Left lobe of liver (tissue), 2 donors: ENCODE results near the gene TTLL6. TPM values are rescaled to one million over a fixed set of nuclear protein-coding genes. Genes with fewer than 3 reads are reported as not detected.

Source experiments
- ATAC-seq: fragments of 200-7000 bp; cut with Tn5 transposase; one replicate; pipeline ENCODE4 v1.9.1; 2020; ENCODE audit warnings: mild to moderate bottlenecking, moderate library complexity
- DNase-seq: peaks from one replicate; pipeline ENCODE4 v3.0.0-alpha.2; 2020; ENCODE audit warnings: low spot score
- total RNA-seq: library from RNA; stranded (reverse); gene quantifications from one replicate; pipeline ENCODE4 v1.2.1, GENCODE V29; 2021
- donor health status: DM: no; HTN: no; CAD: no; lungs with moderate emphysema.
- donor health status: DM: no; HTN: yes; CAD: no.

Gene TTLL6
- total RNA-seq, 1 donor from 2014 or later, result not detected

GRCh38 chr17:48745381-48746275, 71.4 kb downstream of the TTLL6 start:
- ATAC-seq, result no peak
- DNase-seq, result no peak

DNA sequence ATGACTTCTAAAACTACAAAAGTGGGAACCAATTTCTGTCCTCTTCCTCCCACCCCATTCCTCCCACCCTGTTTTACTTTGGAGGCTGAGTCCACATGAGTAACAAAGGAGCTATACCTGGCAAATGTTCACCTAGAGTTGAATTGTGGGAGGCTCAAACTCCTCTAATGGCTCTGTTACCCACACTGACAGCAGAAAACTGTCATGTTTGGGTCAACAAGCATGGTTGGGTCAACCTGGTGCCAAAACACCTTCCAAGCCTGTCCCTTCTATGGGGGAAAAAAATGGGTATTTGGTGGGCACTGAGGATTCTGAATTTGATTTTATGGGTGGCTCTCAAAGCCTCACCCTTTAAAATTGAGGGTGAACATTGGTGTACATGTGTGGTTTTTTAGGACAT, 76.5 kb downstream of the TTLL6 start:
- no peak for ATAC-seq
- no peak for DNase-seq

DNA sequence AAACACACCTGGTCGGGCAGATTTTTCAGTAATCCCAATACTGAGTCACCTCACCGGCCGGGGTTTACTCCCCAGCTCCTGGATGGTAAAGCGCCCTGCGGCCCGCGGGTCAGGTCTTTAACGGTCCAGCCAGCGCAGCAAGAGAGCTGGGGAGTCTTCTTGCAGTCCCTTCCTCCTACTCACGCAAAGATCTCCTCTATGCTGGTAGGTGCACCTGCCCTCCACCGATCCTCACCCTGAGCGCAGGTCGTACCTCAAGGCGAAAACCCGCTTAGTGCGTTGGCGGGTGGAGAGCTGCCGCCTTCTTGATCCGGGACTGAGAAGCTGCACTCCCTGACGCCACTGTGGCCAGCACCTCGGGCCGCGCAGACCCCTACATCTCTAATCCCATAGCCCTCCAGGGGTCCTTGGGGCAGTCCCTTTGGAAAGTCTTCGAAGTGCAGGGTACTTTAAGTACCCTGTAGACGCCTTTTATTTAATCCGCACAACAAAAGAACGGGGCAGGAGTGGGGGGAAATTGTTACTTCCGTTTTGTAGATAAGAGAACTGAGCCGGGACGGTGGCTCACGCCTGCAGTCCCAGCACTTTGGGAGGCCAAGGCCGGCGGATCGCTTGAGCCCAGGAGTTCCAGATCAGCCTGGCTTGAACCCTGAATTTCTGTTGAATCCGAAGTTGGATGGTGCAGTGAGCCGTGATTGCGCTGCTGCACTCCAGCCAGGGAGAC, 78.1 kb downstream of the TTLL6 start:
- DNase-seq (no peak), ATAC-seq (no peak)

GRCh38 chr17:48738424-48738802, 78.6 kb downstream of the TTLL6 start:
- DNase-seq, result no peak

GRCh38 chr17:48737330-48738043, 79.5 kb downstream of the TTLL6 start:
- peak; percentile 34 for ATAC-seq
- no peak for DNase-seq

More at GRCh38 chr17:48738424-48738802, 78.6 kb downstream of the TTLL6 start:
- no peak for ATAC-seq

DNA sequence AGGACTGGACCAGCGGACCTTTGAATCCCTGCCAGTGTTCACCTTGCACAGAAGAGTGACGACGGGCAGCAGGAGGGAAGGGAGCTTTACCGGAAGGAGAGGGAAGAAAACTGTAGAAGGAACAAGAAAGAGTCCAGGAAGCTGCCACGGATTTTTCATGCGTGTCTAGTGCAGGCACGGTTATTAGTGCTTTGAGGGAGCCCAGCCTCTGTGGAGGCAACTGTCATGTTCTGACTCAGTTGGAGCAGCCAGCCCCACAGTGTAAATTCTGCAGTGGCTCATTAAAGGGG, 82.0 kb downstream of the TTLL6 start:
- DNase-seq (no peak), ATAC-seq (no peak)

- no peak for DNase-seq
- no peak for ATAC-seq
Measured at GRCh38 chr17:48734333-48735061, 82.5 kb downstream of the TTLL6 start.

- DNase-seq, result no peak
Measured at GRCh38 chr17:48733632-48734328, 83.2 kb downstream of the TTLL6 start.

GRCh38 chr17:48732688-48733629, 84.1 kb downstream of the TTLL6 start:
- DNase-seq (no peak), ATAC-seq (no peak)

More at GRCh38 chr17:48733632-48734328, 83.2 kb downstream of the TTLL6 start:
- no peak for ATAC-seq

GRCh38 chr17:48731355-48731754, 85.7 kb downstream of the TTLL6 start:
- DNase-seq, result no peak
- ATAC-seq, result no peak

- ATAC-seq (no peak), DNase-seq (no peak)
Measured at GRCh38 chr17:48730240-48730550, 86.8 kb downstream of the TTLL6 start.

DNA sequence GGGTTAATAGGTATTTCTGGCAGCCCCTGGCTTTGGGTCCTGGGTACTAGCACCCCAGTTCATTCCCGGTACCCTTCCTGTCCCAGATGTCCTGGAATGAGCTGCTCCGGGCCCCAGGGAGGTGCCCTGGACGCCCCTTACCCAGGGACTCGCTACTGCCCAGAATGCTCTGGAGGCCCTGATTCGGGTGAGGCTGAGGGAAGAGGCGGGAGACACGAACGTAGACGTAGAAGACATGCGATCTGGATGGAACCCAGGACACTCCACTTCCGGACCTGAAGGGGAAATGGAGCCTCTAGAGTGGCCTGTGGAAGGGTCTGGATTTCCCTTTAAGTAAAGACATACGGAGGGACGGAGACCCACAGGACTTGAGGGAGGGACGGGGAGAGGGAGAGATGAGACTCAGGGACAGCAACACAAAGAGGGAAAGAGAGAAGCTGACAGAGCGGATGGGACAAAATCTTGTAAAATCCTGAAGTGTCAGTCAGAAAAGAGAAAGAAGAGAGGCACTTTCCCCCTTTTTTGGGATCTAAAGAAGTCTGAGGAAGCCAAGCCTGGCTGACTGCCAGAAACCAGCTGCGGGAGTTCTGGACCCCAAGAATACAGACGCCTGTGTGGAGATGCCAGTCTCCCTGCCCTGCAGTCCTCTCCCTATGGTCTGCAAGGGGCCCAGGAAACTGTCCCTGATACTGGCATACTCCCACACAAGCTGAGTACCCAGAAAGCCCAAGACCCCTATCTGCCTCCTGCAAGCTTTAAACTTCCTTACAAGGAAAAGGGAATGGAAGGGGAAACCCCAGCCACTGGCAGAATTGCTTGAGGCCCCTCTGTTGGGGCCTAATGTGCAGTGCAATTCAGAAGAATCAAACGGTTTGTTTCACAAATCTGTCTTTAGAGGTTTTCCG, 87.4 kb downstream of the TTLL6 start:
- DNase-seq (no peak), ATAC-seq (no peak)

- no peak for ATAC-seq
- no peak for DNase-seq
Measured at GRCh38 chr17:48728232-48729231, 88.5 kb downstream of the TTLL6 start, which contains the start of gene HOXB13. Gene HOXB13 (minus strand): TSS chr17:48728750. CDS start chr17:48728593, 157 bp downstream.

DNA sequence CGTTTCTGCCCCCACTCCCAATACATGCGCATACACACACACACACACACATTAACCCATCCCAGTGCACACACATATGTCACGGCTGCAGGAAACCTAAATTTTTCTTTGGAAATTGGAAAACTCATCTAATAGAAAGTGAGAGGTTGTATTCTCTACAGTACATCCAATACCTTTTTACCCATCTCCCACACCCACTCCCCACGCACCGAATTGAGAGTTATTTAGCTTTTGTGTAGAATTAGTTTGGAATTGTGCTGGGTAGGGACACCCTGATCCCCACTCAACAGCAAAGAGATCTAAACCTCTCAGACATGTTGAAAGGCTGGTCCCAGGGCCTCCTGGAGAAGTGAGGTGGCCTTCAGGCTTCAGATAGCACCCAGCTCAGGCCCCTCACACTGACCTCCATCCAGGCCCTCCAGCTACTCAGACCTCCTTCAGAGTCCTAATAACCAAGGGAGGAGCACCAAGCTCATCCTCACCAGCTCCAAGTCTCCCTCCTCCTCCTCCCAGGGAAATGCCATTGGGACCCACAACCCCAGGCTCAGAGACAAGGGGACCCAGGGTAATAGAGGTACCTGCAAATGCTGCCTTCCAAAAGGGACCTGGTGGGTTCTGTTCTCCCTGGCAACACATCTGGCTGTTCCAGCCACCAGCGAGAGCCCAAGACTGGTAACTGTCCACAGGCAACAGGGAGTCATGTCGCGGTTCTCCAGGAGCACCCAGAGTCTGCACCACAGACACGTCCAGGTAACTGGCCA, 89.4 kb downstream of the TTLL6 start:
- ATAC-seq (no peak), DNase-seq (no peak)

GRCh38 chr17:48726916-48727286, 90.1 kb downstream of the TTLL6 start:
- DNase-seq (no peak), ATAC-seq (no peak)
